Measurements from ENCODE around the gene NR1H3.
"Not testable (repeated sequence)": the region's sequence is repeated elsewhere in the genome, so short reads cannot be mapped to it uniquely, and the experiment has no call there.

Gene NR1H3

GRCh38 chr11:47257517-47258316 lies at the start of gene NR1H3:
Gene NR1H3, plus strand, starts transcription at chr11:47257996. Its CDS starts 1,221 bp downstream, at chr11:47259217.
- DNase-seq = no peak

GRCh38 chr11:47208008-47208552 lies 49.7 kb upstream of the NR1H3 start:
- not testable (repeated sequence) for DNase-seq

- DNase-seq = no peak
These were observed 49.2 kb upstream of the NR1H3 start for GRCh38 chr11:47208628-47209027.

DNA sequence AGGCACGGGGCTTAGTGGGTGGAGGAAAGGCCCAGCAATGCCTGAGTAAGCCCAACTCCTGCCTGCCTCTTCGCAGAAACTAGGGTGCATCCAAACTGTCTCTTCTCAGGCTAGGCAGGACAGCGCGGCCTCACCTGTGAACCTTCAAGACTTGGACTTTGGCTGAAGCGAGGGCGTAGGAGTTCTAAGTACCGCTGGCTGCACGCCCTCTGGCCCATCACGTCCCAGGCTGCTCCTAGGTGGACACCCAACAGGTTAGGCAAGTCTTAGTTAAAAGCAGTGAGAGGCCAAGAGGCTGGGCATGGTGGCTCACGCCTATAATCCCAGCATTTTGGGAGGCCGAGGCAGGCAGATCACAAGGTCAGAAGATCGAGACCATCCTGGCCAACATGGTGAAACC lies 44.9 kb upstream of the NR1H3 start:
- DNase-seq = no peak

- peak; percentile 29 for DNase-seq
These were observed 43.7 kb upstream of the NR1H3 start for GRCh38 chr11:47213950-47214565.

- no peak for DNase-seq
These were observed 42.4 kb upstream of the NR1H3 start for GRCh38 chr11:47215366-47215910.

GRCh38 chr11:47216121-47216798 lies 41.5 kb upstream of the NR1H3 start:
- DNase-seq = no peak

DNA sequence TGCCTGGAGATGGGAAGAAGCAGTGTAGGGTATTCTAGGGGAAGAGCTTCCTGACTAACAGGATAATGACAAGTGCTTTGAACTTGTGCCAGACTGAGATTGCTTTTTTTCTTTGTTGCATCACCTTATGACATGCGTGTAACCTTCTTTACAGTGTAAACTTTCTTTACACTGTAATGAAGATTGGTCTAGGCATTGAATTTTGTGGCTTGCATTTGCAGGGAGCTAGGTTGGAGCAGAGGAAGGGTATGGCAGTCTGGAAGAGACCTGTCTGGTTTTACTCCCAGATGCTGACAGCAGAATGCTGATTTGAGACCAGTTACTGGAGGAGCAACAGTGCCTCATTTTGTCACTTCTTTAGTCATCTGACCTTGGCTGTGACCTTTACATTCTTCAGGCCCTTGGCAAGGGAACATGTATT lies 37.4 kb upstream of the NR1H3 start:
- no peak for DNase-seq

DNA sequence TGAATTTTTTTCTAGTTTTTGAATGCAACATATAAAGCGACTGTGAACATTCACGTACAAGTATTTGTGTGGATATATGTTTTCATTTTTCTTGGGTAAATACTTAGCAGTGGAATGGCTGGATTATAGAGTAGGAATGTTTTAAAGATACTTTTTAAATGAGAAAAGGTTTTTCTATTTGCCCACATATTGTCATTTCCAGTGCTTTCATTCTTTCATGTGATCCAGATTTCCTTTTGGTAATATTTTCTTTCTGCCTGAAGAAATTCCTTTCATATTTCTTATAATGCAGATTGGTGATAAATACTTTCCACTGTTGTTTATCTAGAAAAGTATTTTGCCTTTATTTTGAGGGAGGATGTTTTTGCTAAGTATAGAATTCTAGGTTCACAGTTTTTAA lies 35.1 kb upstream of the NR1H3 start:
- DNase-seq = no peak

GRCh38 chr11:47225552-47226400 lies 32.0 kb upstream of the NR1H3 start:
- no peak for DNase-seq

GRCh38 chr11:47229161-47229560 lies 28.6 kb upstream of the NR1H3 start:
- no peak for DNase-seq

- no peak for DNase-seq
These were observed 24.7 kb upstream of the NR1H3 start for GRCh38 chr11:47233051-47233450.

GRCh38 chr11:47233989-47234668 lies 23.7 kb upstream of the NR1H3 start:
- no peak for DNase-seq

- DNase-seq = no peak
These were observed 23.1 kb upstream of the NR1H3 start for GRCh38 chr11:47234669-47235100.

DNA sequence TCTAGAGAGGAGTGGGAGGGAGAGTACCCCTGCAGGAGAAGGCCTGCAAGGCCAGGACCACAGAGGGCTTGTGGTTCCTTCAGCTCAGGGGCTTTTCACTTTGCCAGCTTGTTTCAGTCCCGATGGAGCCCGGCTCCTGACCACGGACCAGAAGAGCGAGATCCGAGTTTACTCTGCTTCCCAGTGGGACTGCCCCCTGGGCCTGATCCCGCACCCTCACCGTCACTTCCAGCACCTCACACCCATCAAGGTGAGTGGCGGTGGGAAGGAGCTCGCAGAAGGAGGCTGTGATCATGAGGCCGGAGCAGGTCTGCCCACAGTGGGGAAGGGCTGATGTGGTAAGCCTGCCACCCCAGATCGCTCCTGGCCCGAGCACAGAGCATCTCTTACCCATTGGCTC lies 22.6 kb upstream of the NR1H3 start:
- DNase-seq = no peak

GRCh38 chr11:47236482-47236881 lies 21.3 kb upstream of the NR1H3 start:
- DNase-seq = no peak

DNA sequence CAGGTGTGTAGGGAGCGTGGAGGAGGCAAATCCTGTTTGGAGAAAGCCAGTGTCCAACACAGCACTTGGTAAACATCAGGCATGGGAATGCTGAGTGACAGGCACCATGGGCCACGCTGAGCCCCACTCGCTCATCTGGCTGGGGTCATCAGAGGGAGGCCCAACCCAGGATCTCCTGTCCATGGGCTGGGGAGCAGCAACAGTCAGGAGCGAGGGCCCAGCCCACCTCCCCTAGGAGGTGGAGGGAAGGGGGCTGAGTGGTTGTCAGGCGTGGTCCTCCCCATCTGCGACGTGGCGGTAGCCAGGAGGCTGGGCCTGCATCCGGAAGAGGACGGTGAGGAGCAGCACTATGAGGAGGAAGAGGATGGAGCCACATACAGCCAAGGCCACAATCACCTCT lies 17.9 kb upstream of the NR1H3 start:
- no peak for DNase-seq

DNA sequence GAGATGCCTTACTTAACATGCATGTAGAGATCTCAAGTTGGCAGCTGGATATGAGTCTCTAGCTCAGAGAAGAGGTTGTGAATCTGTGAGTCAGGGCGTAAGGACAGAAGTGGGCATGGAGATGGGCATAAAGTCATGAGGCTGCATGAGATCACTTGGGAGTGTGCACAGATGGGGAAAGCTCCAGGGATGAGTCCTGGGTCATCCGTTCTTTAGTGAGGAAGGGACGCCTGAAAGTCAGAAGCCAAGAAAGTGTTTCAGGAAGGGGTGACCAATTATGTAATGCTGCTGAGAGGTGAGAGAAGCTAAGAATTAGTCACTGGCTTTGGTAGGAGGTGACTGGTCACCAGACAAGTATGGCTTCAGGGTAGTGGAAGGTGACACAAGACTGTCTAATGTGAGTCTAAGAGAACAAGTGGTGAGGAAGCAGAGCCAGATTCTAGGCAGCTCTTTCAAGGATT lies 15.9 kb upstream of the NR1H3 start:
- no peak for DNase-seq

DNA sequence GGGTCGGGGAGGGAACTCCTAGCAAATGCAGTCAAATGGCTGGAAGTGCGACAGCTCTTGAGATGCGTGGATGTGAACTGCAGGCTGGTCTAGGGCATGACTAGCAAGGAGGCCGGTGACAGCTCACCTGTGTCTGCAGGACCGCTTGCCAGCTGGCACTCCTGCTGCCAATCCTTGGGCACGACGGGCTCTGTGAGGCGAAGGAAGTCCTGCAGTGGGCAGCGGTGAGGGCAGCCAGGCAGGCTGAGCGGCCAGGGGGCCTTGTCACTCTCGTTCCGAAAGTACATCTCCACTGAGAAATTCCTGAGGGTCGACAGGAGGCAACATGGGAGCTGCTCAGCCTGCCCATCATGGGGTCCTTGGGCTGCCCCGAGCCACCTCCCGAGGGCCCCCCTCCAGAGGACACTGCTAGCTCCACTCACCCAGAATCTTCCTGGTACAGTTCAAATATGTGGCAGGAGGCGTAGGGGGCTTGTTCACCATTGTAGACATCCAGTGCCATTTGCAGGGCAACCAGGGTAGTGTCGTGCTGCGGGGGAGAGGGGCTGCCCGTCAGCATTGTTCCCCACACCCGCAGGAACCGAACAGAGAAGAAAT lies 15.1 kb upstream of the NR1H3 start:
- DNase-seq = no peak

DNA sequence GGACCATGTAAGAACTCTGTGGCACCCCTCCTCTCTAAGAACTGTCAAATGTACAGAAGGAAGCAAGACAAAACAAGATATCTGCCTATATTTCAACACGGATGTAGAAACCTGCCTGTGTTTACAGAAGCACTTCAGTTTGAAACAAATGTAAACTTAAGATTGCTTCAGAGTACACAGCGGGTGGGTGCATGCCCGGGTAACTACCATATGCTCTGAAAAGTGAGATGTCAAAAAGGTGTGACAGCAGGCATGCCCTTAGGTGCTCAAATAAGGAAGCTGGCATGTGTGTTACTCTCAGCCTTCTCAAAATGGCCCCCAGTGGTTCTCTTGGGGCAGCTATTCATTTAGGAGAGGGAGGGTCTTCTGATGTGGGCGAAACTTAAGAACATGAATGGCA lies 14.3 kb upstream of the NR1H3 start:
- DNase-seq = no peak
